ENCODE results near the gene CHST13.
"Not testable (repeated sequence)": the region's sequence is repeated elsewhere in the genome, so short reads cannot be mapped to it uniquely, and the experiment has no call there.

The CHST13 gene

DNA sequence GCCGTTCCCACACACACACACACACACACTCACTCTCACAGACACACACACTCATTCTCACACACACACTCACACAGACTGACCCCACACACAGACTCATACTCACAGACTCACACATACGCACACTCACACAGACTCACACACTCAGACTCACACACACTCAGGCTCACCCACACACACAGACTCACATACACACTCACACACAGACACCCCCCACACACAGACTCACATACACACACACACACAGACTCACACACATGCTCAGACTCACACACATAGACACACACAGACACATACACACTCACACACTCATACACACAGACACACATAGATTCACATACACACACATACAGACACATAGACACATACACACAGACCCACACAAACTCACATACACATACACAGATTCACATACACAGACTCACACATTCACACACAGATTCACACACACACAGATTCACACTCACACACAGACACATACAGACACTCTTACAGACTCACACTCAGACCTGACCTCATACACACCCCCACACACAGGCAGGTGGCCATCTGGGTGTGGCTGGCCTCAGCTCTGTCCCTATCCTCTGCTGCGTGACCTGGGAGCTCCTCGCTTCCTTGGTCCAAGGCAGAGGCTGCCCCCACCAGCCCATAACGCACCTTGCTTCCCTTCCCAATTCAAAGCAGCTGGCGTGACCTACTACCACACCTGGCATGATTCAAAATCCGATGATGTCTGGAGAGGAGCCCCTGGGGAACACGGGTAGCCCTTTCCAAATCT, 32.9 kb downstream of the CHST13 start:
- DNase-seq: no peak

- no peak for DNase-seq
These were observed 33.4 kb downstream of the CHST13 start for GRCh38 chr3:126557415-126557745.

GRCh38 chr3:126557761-126558160, 33.8 kb downstream of the CHST13 start:
- no peak for DNase-seq

DNA sequence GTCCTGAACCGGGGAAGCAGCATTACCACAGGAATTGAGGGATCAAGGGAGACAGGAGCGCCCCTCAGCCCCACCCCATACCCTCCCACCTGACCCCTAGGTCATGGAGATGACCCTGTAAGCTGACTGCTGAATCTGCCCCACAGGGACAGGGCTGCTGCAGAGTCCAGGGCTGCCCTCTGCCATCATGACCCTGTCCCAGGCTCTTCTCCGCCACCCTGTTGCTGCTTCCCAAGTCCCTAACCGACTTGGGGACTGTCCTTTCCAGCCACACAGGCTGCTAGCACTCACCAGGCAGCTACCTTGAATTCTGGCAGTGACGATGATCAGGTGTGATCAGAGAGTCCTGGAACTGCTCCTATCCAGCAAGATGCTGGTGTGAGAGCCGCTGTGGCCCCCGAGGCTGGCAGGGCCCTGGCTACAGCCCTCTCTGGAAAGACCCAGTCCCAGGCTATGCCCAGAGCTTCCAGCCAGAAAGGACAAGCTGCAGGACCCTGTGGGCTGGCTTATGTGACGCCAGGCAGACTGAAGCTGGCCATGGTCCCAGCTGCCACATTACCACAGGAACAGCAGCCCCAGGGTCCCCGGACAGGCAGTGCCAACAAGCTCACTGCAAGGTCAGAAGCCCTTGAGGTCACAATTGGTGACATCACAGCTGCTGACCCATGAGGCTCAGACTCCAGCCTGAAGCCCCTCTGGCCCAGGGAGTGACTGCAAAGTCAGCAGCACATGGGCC, 34.5 kb downstream of the CHST13 start, which contains the start of gene C3orf22:
C3orf22 (minus strand) TSS at position 597 of the 736 bp plus-strand sequence. CDS start 5,542 bp downstream, outside the sequence.
- no peak for DNase-seq

- no peak for DNase-seq
These were observed 38.9 kb downstream of the CHST13 start for GRCh38 chr3:126562737-126563276.

DNA sequence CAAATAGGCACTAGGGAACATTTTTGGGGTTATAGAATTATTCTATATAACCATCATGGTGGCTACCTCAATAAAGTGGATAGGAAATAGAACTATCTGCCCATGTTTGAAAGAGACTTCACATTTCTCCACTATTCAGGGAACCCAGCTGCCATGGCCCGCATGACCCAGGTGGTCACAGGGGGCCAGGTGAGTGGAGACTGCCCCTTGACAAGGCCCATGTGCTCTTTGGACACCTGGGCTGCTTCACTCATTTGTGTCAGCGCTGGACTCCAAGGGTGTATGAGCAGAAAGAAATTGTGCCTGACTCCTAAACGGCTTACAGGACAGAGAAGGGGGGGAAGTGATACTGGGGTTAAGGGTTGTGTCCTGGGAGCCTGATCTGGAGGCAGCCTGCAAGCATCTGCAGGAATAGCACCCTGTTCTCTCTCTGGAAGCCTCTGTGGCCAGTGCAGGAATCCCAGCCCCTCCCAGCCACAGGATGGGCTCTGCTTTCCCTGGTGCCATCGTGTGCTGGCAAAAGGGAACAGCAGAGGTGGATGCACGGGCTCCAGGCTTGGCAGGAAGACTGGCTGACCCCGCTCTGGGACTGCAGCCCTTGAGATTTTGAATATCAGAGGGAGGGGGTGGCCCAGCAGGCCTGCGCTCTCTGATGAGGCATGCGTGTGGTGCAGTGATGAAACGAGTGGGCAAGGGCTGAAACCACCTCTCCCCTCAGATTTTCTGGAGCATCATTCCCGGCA, 43.9 kb downstream of the CHST13 start:
- DNase-seq: no peak

GRCh38 chr3:126568776-126569342, 44.9 kb downstream of the CHST13 start:
- DNase-seq: no peak

DNA sequence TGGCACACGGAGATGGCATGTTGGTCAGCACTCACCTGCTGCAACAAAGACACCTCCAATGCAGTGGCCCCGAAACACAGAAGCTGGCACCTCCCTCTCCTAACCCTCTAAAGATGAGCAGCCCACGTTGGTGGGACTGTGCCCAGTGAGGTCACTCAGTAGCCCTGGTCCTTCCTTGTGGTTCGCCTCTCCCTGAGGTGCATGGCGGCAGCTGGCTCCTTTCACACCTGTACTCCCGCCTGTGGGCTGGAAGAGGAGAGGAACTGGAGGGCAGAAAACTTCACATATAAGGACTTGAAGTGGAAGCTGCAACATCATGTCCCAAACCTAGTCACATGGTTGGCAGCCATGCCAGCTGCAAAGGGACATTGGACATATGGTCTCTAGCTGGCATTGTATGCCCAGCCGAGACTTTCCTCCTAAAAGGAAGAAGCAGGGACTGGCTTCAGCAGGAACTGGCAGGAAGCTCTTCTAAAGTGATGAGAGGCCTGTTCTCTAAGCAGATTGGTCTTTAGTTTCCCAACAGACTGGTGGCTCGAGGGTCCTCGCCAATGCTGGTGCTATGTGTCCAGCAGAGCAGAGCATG, 45.5 kb downstream of the CHST13 start:
- DNase-seq: no peak

DNA sequence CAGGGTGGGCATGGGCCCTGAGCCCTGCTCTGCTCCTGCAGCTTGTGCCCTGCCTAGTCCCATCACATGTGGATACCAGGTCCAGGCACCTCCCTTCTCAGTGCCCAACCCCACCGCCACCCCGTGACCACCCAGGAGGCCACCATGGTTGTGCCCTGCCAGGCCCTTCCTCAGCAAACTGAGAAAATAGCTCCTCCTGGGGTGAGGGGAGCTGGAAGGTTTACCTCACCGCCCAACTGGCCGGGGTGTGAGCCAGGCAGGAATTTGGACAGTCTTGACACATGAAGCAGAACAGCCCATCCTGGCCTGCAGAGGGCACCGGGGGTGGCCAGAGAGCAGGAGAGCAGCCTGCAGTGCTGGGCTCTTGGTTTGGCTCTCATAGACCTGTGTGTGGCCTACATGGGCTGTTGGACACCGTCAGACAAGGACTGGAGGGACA, 46.2 kb downstream of the CHST13 start:
- DNase-seq: no peak

DNA sequence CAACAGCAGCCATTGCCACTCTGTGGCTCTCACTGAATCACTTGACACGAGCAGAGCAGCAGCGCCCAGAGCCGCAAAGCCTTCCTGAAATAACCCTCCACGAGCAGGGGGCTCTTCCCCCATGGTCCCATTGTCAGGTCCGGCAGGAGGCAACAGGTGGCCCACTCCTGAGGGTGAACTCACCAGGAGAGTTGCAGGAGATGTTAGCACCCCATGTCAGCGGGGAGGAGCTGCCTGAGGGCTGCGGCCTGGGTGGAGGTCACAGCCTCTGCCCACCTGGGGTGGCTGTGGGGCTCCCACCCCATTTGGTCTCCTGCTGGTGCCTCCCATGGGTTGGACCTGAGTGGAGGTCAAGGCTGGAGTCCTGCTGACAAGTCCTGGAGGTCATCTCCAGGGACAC, 47.1 kb downstream of the CHST13 start:
- no peak for DNase-seq

- no peak for DNase-seq
These were observed 49.6 kb downstream of the CHST13 start for GRCh38 chr3:126573492-126574117.

- DNase-seq: no peak
These were observed 53.3 kb downstream of the CHST13 start for GRCh38 chr3:126577261-126577660.

- DNase-seq: no peak
These were observed 54.7 kb downstream of the CHST13 start for GRCh38 chr3:126578702-126579101.

- no peak for DNase-seq
These were observed 56.8 kb downstream of the CHST13 start for GRCh38 chr3:126580746-126581145.

- no peak for DNase-seq
These were observed 57.6 kb downstream of the CHST13 start for GRCh38 chr3:126581569-126581968.

DNA sequence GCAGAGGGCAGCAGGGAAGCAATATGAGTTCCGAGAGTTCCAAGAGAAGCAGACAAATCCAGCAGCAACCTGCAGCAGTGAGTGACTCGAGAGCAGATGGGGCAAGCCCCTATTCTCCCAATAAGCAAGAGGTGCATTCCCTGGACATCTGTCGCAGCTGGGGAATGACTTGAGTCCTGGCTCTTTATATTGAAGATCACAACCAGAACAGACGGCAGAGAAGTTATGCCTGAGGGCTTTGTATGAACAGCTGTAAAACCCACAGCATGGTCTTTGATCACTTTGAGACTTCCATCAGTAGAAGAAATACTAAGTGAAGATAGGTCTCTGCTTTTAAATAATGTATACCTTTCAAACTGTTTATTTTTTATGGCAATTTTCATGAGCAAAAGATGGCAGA, 58.4 kb downstream of the CHST13 start:
- DNase-seq: no peak

DNA sequence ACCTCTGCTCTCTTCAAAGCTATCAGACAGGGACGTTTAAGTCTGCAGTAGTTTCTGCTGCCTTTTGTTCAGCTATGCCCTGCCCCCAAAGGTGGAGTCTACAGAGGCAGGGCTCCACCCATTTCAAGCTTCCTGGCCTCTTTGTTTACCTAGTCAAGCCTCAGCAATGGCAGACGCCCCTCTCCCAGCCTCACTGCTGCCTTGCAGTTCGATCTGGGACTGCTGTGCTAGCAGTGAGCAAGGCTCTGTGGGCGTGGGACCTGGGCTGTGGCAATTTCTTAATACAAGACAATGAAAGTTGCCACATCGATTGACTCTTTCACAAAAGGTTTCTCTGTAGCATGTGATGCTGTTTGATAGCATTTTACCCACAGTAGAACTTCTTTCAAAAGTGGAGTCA, 67.6 kb downstream of the CHST13 start:
- not testable (repeated sequence) for DNase-seq
